Caco-2 (cell line): ENCODE data around the gene FURIN. TPM values are rescaled to one million over a fixed set of nuclear protein-coding genes. Genes with fewer than 3 reads are reported as not detected.

Experiments
- BruUV-seq: library from RNA; stranded (reverse); fragments of 400-500 nt; replicated peaks from 2 replicates; lab custom pipeline; 2021; lab: Mats Ljungman, UMichigan
- CTCF ChIA-PET: fragments of 300-600 bp; sonication (Branson Sonifier 250); formaldehyde crosslinking; loops from one replicate; lab custom pipeline; 2022; ENCODE audit warnings: antibody characterized with exemption; lab: Charles Lee
- POLR2A ChIA-PET: fragments of 300-600 bp; sonication (Branson Sonifier 250); formaldehyde crosslinking; loops from one replicate; lab custom pipeline; 2022; ENCODE audit warnings: antibody characterized with exemption; lab: Charles Lee
- DNase-seq, 2 experiments: peaks; one replicate each; pipeline versions ENCODE4 v3.0.0 to v3.0.0-alpha.2; 2020 to 2022
- H3K27me3 ChIP-seq: replicated peaks from 2 replicates; pipeline ENCODE4 v1.6.0; 2011; ENCODE audit warnings: low read length; ENCODE audit not compliant: control insufficient read depth, insufficient read depth
- H3K36me3 ChIP-seq: 2 replicates; pipeline ENCODE4 v1.5.1; 2011; ENCODE audit warnings: low read length; ENCODE audit not compliant: control insufficient read depth, insufficient read depth
- H3K4me1 ChIP-seq: fragments of 250-450 bp; sonication (Bioruptor Pico); 2 replicates; pipeline ENCODE4 v1.5.1; 2020; ENCODE audit warnings: mild to moderate bottlenecking
- H3K4me3 ChIP-seq: 2 replicates; pipeline ENCODE4 v1.5.1; 2011; ENCODE audit warnings: low read depth, mild to moderate bottlenecking, control low read depth, low read length
- H3K9me3 ChIP-seq: fragments of 250-450 bp; sonication (Bioruptor Pico); 2 replicates; pipeline ENCODE4 v1.5.1; 2020; ENCODE audit warnings: mild to moderate bottlenecking, moderate library complexity
- H3K27ac Mint-ChIP-seq: one replicate; pipeline ENCODE4 v1.8.0; 2022; ENCODE audit warnings: mixed read lengths; ENCODE audit not compliant: unreplicated experiment
- H3K27me3 Mint-ChIP-seq: one replicate; pipeline ENCODE4 v1.8.0; 2022; ENCODE audit warnings: mixed read lengths; ENCODE audit not compliant: insufficient read depth, unreplicated experiment
- H3K36me3 Mint-ChIP-seq: one replicate; pipeline ENCODE4 v1.8.0; 2022; ENCODE audit warnings: mild to moderate bottlenecking, mixed read lengths; ENCODE audit not compliant: insufficient read depth, unreplicated experiment
- H3K4me1 Mint-ChIP-seq: one replicate; pipeline ENCODE4 v1.8.0; 2022; ENCODE audit warnings: low read depth, mixed read lengths; ENCODE audit not compliant: unreplicated experiment
- H3K4me3 Mint-ChIP-seq: one replicate; pipeline ENCODE4 v1.8.0; 2022; ENCODE audit warnings: mild to moderate bottlenecking, moderate library complexity, mixed read lengths; ENCODE audit not compliant: unreplicated experiment
- H3K9me3 Mint-ChIP-seq: one replicate; pipeline ENCODE4 v1.8.0; 2022; ENCODE audit warnings: mixed read lengths; ENCODE audit not compliant: unreplicated experiment
- intact Hi-C: fragments of 100-400 bp; cut with micrococcal nuclease; formaldehyde crosslinking; loops from one replicate; pipeline ENCODE4 v1.10.0; 2022; ENCODE audit not compliant: unreplicated experiment
- total RNA-seq: library from RNA; stranded (reverse); gene quantifications from 2 replicates; pipeline ENCODE4 v1.2.3, GENCODE V29; 2022
- TF ChIP-seq, protein P1 (sequence below), 2 experiments: fragments of 200-600 bp in 1 of 2; IDR thresholded peaks; 1 replicate in 1 of 2; 2 replicates in 1 of 2; pipeline versions ENCODE4 v1.5.1 to v1.8.0; 2011 to 2022; ENCODE audit warnings: antibody characterized with exemption in 1 of 2, control low read depth in 1 of 2, inconsistent platforms in 1 of 2, low read depth in 1 of 2, low read length in 1 of 2, mild to moderate bottlenecking in 1 of 2, moderate library complexity in 1 of 2; ENCODE audit not compliant: insufficient read depth in 1 of 2, severe bottlenecking in 1 of 2, unreplicated experiment in 1 of 2

Gene FURIN
- total RNA-seq, 1 experiment from 2014 or later: 43.0 TPM

- CTCF ChIA-PET: no interaction called here
Observed at GRCh38 chr15:90829126-90829525, 39.3 kb upstream of the FURIN start.

DNA sequence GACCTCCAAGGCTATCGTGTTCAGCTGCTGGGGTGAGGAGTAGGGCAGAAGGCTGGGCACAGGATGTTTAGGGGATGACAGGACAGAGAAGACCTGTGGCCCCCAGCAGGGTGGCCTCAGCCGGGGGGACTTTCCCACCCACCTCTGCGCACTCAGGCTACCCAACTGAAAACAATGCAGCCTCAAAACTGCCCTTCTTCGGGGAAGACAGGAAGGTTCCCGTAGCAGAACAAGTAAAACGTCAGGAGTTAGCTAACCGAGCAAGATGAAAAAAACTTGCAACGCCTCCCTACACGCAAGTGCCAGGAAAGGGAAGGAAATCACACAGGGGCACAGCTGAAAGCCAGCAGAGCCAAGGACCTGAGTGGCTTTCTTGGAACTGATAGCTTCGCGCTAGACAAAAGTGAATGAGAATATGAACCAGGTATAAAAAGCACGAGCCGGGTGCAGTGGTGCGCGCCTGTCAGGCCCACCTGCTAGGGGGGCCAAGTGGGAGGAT is 38.4 kb upstream of the FURIN start:
- H3K4me3 Mint-ChIP-seq: no peak overlapping the region
- no peak overlapping the region for H3K27ac Mint-ChIP-seq
- H3K9me3 Mint-ChIP-seq: no peaks in the 10 kb centered on the region
- ChIA-PET CTCF (interaction anchor here (1.1 kb wide), 1 partner anchor 74 kb away, joined by 3 read pairs; no protein-coding TSS in a partner anchor), POLR2A (no interaction called here)
- intact Hi-C loops: no loop called here
- peaks cover 11% of the 10 kb centered on the region for H3K4me1 Mint-ChIP-seq
- H3K36me3 ChIP-seq: no peaks in the 10 kb centered on the region
- H3K36me3 Mint-ChIP-seq: no peaks in the 10 kb centered on the region
- no peak overlapping the region for H3K4me3 ChIP-seq
- no peaks in the 10 kb centered on the region for H3K27me3 ChIP-seq
- BruUV-seq: no TSS peak
- no peak for DNase-seq
- peaks cover 8% of the 10 kb centered on the region for H3K4me1 ChIP-seq
- TF ChIP-seq, protein P1, sequence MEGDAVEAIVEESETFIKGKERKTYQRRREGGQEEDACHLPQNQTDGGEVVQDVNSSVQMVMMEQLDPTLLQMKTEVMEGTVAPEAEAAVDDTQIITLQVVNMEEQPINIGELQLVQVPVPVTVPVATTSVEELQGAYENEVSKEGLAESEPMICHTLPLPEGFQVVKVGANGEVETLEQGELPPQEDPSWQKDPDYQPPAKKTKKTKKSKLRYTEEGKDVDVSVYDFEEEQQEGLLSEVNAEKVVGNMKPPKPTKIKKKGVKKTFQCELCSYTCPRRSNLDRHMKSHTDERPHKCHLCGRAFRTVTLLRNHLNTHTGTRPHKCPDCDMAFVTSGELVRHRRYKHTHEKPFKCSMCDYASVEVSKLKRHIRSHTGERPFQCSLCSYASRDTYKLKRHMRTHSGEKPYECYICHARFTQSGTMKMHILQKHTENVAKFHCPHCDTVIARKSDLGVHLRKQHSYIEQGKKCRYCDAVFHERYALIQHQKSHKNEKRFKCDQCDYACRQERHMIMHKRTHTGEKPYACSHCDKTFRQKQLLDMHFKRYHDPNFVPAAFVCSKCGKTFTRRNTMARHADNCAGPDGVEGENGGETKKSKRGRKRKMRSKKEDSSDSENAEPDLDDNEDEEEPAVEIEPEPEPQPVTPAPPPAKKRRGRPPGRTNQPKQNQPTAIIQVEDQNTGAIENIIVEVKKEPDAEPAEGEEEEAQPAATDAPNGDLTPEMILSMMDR (IDR thresholded peaks at IDR 0.05; ENCODE audit: insufficient read depth in 1 of 2, low read depth in 1 of 2, low read length in 1 of 2, severe bottlenecking in 1 of 2, unreplicated experiment in 1 of 2): no peak
- H3K9me3 ChIP-seq: no peaks in the 10 kb centered on the region
- no peaks in the 10 kb centered on the region for H3K27me3 Mint-ChIP-seq

More at GRCh38 chr15:90829126-90829525, 39.3 kb upstream of the FURIN start:
- Mint-ChIP-seq H3K36me3 (no peaks in the 10 kb centered on the region), H3K27ac (no peak overlapping the region), H3K4me1 (peaks cover 9% of the 10 kb centered on the region), H3K4me3 (no peak overlapping the region), H3K9me3 (no peaks in the 10 kb centered on the region), H3K27me3 (no peaks in the 10 kb centered on the region)
- Histone ChIP-seq H3K36me3 (no peaks in the 10 kb centered on the region), H3K9me3 (no peaks in the 10 kb centered on the region), H3K27me3 (no peaks in the 10 kb centered on the region), H3K4me1 (peaks cover 10% of the 10 kb centered on the region), H3K4me3 (no peak overlapping the region)
- POLR2A ChIA-PET: no interaction called here
- TF ChIP-seq, protein P1 (IDR thresholded peaks at IDR 0.05; ENCODE audit: insufficient read depth in 1 of 2, low read depth in 1 of 2, low read length in 1 of 2, severe bottlenecking in 1 of 2, unreplicated experiment in 1 of 2): no peak
- no peak for DNase-seq
- intact Hi-C loops: no loop called here
- no TSS peak for BruUV-seq

- Mint-ChIP-seq H3K27ac (no peak overlapping the region), H3K9me3 (no peaks in the 10 kb centered on the region), H3K4me1 (peaks cover 22% of the 10 kb centered on the region), H3K27me3 (no peaks in the 10 kb centered on the region), H3K4me3 (no peak overlapping the region), H3K36me3 (no peaks in the 10 kb centered on the region)
- intact Hi-C loops: no loop called here
- ChIA-PET POLR2A (no interaction called here), CTCF (interaction anchor here (0.7 kb wide), 1 partner anchor 445 kb away, joined by 3 read pairs; no protein-coding TSS in a partner anchor)
- Histone ChIP-seq H3K36me3 (no peaks in the 10 kb centered on the region), H3K4me1 (peaks cover 18% of the 10 kb centered on the region), H3K4me3 (no peak overlapping the region), H3K9me3 (no peaks in the 10 kb centered on the region), H3K27me3 (no peaks in the 10 kb centered on the region)
- no peak for DNase-seq
- TF ChIP-seq, protein P1 (IDR thresholded peaks at IDR 0.05; ENCODE audit: insufficient read depth in 1 of 2, low read depth in 1 of 2, low read length in 1 of 2, severe bottlenecking in 1 of 2, unreplicated experiment in 1 of 2): no peak
- BruUV-seq: no TSS peak
Observed at GRCh38 chr15:90834626-90835025, 33.8 kb upstream of the FURIN start.
